Activated CD8-positive, alpha-beta T cell treated with anti-CD3 and anti-CD28 coated beads for 36 hours (primary cell): ENCODE measurements around the gene VWA2. TPM values are rescaled to one million over a fixed set of nuclear protein-coding genes. Genes with fewer than 3 reads are reported as not detected.
A peak's percentile ranks its signal among the peaks of the same experiment; 100 is the strongest.
"Not testable (repeated sequence)": the region's sequence is repeated elsewhere in the genome, so short reads cannot be mapped to it uniquely, and the experiment has no call there.

Experiments used
- ATAC-seq: fragments of 200-7000 bp; cut with Tn5 transposase; one replicate; pipeline ENCODE4 v1.10.0; 2021; ENCODE audit warnings: mild to moderate bottlenecking, moderate library complexity
- CTCF ChIA-PET: fragments of 350-600 bp; sonication (Branson Sonifier 250); formaldehyde crosslinking; loops from one replicate; lab custom pipeline; 2021; ENCODE audit warnings: antibody characterized with exemption; lab: Charles Lee
- POLR2A ChIA-PET: fragments of 350-600 bp; sonication (Branson Sonifier 250); formaldehyde crosslinking; loops from one replicate; lab custom pipeline; 2021; ENCODE audit warnings: antibody characterized with exemption; lab: Charles Lee
- DNase-seq: peaks from one replicate; pipeline ENCODE4 v3.0.0-alpha.2; 2020
- H3K27ac Mint-ChIP-seq: one replicate; pipeline ENCODE4 v1.8.0; 2021; ENCODE audit warnings: mild to moderate bottlenecking, mixed read lengths
- H3K27me3 Mint-ChIP-seq: one replicate; pipeline ENCODE4 v1.8.0; 2021; ENCODE audit warnings: mixed read lengths
- H3K36me3 Mint-ChIP-seq: one replicate; pipeline ENCODE4 v1.8.0; 2021; ENCODE audit warnings: low read depth, mixed read lengths
- H3K4me1 Mint-ChIP-seq: one replicate; pipeline ENCODE4 v1.8.0; 2021; ENCODE audit warnings: low read depth, mixed read lengths
- H3K4me3 Mint-ChIP-seq: one replicate; pipeline ENCODE4 v1.8.0; 2021; ENCODE audit warnings: mild to moderate bottlenecking, moderate library complexity, mixed read lengths
- H3K9me3 Mint-ChIP-seq: one replicate; pipeline ENCODE4 v1.8.0; 2021; ENCODE audit warnings: mixed read lengths
- CTCF ChIP-seq: fragments of 200-600 bp; IDR thresholded peaks from one replicate; pipeline ENCODE4 v1.8.0; 2022; ENCODE audit warnings: antibody characterized with exemption, mild to moderate bottlenecking
- intact Hi-C: fragments of 100-400 bp; cut with micrococcal nuclease; formaldehyde crosslinking; loops from one replicate; pipeline ENCODE4 v1.10.0; 2022
- total RNA-seq, 2 experiments: library from RNA; stranded (reverse); gene quantifications; one replicate each; pipeline ENCODE4 v1.2.3, GENCODE V29; 2021

VWA2 gene
- total RNA-seq, 2 experiments from 2014 or later = not detected

- H3K36me3 Mint-ChIP-seq = no peaks in the 10 kb centered on the region
- ChIA-PET POLR2A (interaction anchor here (1.1 kb wide), 1 partner anchor 11 kb away, joined by 3 read pairs; no protein-coding TSS in a partner anchor), CTCF (interaction anchor here (0.8 to 1.1 kb wide), 2 partner anchors 28 kb away, joined by 3 to 4 read pairs; no protein-coding TSS in a partner anchor)
- intact Hi-C loops = no loop called here
- no peaks in the 10 kb centered on the region for H3K9me3 Mint-ChIP-seq
- DNase-seq (no peak), ATAC-seq (no peak)
- H3K27ac Mint-ChIP-seq = no peak overlapping the region
- peaks cover 31% of the 10 kb centered on the region for H3K4me1 Mint-ChIP-seq
- peaks cover 5% of the 10 kb centered on the region for H3K27me3 Mint-ChIP-seq
- no peak overlapping the region for H3K4me3 Mint-ChIP-seq
- TF ChIP-seq CTCF = no peak
Observed at GRCh38 chr10:114332301-114333192, 93.5 kb downstream of the VWA2 start.

GRCh38 chr10:114333441-114333840 is 94.4 kb downstream of the VWA2 start:
- intact Hi-C loops, H3K27me3 Mint-ChIP-seq: not testable (repeated sequence)
- CTCF ChIA-PET = interaction anchor here (0.8 kb wide), 1 partner anchor 29 kb away, joined by 4 read pairs; no protein-coding TSS in a partner anchor

GRCh38 chr10:114334301-114334700 is 95.2 kb downstream of the VWA2 start:
- ChIA-PET CTCF (no interaction called here), POLR2A (interaction anchor here (0.9 to 1.2 kb wide), 2 partner anchors 25 to 58 kb away, joined by 3 read pairs; no protein-coding TSS in a partner anchor)
- DNase-seq = peak; percentile 37
- Mint-ChIP-seq H3K4me1 (peaks cover 40% of the 10 kb centered on the region), H3K4me3 (no peak overlapping the region), H3K36me3 (no peaks in the 10 kb centered on the region), H3K27ac (no peak overlapping the region), H3K27me3 (peaks cover 5% of the 10 kb centered on the region), H3K9me3 (no peaks in the 10 kb centered on the region)
- intact Hi-C loops = no loop called here
- no peak for TF ChIP-seq CTCF
- no peak for ATAC-seq

More at GRCh38 chr10:114333441-114333840, 94.4 kb downstream of the VWA2 start:
- peaks cover 40% of the 10 kb centered on the region for H3K4me1 Mint-ChIP-seq
- not testable (repeated sequence) for H3K27ac Mint-ChIP-seq, H3K36me3 Mint-ChIP-seq, H3K4me3 Mint-ChIP-seq, ATAC-seq, H3K9me3 Mint-ChIP-seq, DNase-seq
- POLR2A ChIA-PET = interaction anchor here (1.1 kb wide), 1 partner anchor 10 kb away, joined by 3 read pairs; no protein-coding TSS in a partner anchor

DNA sequence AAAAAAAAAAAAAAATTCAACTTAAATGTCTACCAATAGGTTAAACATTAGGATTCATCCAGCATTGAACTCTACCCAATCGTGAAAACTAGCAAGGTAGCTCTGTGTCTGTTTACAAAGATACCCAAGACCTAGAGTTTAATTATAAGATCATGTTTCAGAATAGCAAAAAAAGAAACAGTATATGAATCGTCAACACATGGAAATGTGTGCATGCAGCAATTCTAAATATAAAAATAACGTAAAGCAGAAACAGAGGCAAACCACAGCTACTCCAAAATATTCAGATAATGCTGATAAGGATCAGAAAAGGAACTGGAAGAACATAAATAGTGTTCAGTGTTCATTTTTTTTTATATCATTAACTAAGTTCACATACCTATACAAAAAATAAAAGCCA is 96.6 kb downstream of the VWA2 start:
- no peak for DNase-seq
- no peak for ATAC-seq
- peaks cover 5% of the 10 kb centered on the region for H3K27me3 Mint-ChIP-seq
- peaks cover 37% of the 10 kb centered on the region for H3K4me1 Mint-ChIP-seq
- no peaks in the 10 kb centered on the region for H3K36me3 Mint-ChIP-seq
- no peaks in the 10 kb centered on the region for H3K9me3 Mint-ChIP-seq
- CTCF ChIA-PET = no interaction called here
- no peak overlapping the region for H3K4me3 Mint-ChIP-seq
- H3K27ac Mint-ChIP-seq = no peak overlapping the region
- TF ChIP-seq CTCF = no peak
- POLR2A ChIA-PET = interaction anchor here (0.7 kb wide), 1 partner anchor 13 kb away, joined by 3 read pairs; no protein-coding TSS in a partner anchor
- intact Hi-C loops = no loop called here

GRCh38 chr10:114336823-114337509 is 97.9 kb downstream of the VWA2 start:
- peaks cover 5% of the 10 kb centered on the region for H3K27me3 Mint-ChIP-seq
- no peak for TF ChIP-seq CTCF
- intact Hi-C loops = no loop called here
- DNase-seq = no peak
- ChIA-PET CTCF (interaction anchor here (2.0 kb wide), 1 partner anchor 33 kb away, joined by 4 read pairs; no protein-coding TSS in a partner anchor), POLR2A (interaction anchor here (0.5 kb wide), 1 partner anchor 9 kb away, joined by 3 read pairs; no protein-coding TSS in a partner anchor)
- H3K9me3 Mint-ChIP-seq = no peaks in the 10 kb centered on the region
- no peak overlapping the region for H3K4me3 Mint-ChIP-seq
- H3K4me1 Mint-ChIP-seq = peaks cover 37% of the 10 kb centered on the region
- H3K27ac Mint-ChIP-seq = peak overlapping the region; percentile 53
- no peak for ATAC-seq
- no peaks in the 10 kb centered on the region for H3K36me3 Mint-ChIP-seq
